NT2/D1 (cell line): ENCODE results near the gene DNAJC1.

ENCODE experiments used
- DNase-seq: peaks from one replicate; pipeline ENCODE4 v3.0.0-alpha.2; 2011; ENCODE audit warnings: low read depth, low spot score
- H3K27me3 ChIP-seq: 2 replicates; pipeline ENCODE4 v1.6.0; 2011; ENCODE audit warnings: mild to moderate bottlenecking; ENCODE audit not compliant: insufficient read length, insufficient read depth
- H3K36me3 ChIP-seq: 2 replicates; pipeline ENCODE4 v1.6.1; 2011; ENCODE audit warnings: mild to moderate bottlenecking, low read length, mixed read lengths; ENCODE audit not compliant: insufficient read depth, insufficient read length
- H3K4me1 ChIP-seq: 2 replicates; pipeline ENCODE4 v1.5.1; 2011; ENCODE audit not compliant: insufficient read depth, insufficient read length
- H3K4me3 ChIP-seq: 2 replicates; pipeline ENCODE4 v1.5.1; 2011; ENCODE audit warnings: low read depth; ENCODE audit not compliant: insufficient read length
- H3K9ac ChIP-seq: 2 replicates; pipeline ENCODE4 v1.6.0; 2011; ENCODE audit warnings: low read depth; ENCODE audit not compliant: insufficient read length
- H3K9me3 ChIP-seq: 2 replicates; pipeline ENCODE4 v1.5.1; 2011; ENCODE audit warnings: mild to moderate bottlenecking, low read length; ENCODE audit not compliant: insufficient read depth
- SUZ12 ChIP-seq: IDR thresholded peaks from 2 replicates; pipeline ENCODE4 v1.6.1; 2011; ENCODE audit not compliant: insufficient read length, insufficient read depth; ENCODE audit errors: extremely low read depth
- YY1 ChIP-seq: IDR thresholded peaks from 2 replicates; pipeline ENCODE4 v1.6.1; 2011; ENCODE audit not compliant: insufficient read length, insufficient read depth
- ZNF274 ChIP-seq: IDR thresholded peaks from 2 replicates; pipeline ENCODE4 v1.6.1; 2011; ENCODE audit warnings: mild to moderate bottlenecking, low read depth, low read length

DNAJC1 gene

DNA sequence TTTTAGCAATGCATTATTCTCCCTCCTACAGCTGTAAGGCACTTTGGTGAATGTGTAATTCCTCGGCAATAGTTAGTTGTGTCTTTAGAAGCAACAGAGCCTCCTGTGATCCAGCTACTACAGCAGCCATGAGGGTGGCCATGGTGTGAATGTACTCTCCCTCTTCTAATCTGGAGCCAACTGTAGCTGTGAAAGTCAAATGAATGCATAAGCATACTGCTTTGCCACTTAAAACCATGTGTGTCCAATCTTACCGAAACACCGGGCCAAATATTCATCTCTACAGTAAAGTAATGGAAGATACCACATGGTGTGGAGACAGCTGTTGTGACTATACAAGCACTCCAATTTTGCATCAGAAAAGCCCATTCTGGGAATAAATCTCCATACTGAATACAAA lies 195.0 kb downstream of the DNAJC1 start:
- Histone ChIP-seq H3K9me3 (peaks cover 2% of the 10 kb centered on the region; the same call in 1 of the 2 replicates), H3K27me3 (no peaks in the 10 kb centered on the region), H3K4me1 (peaks cover 2% of the 10 kb centered on the region), H3K36me3 (no peaks in the 10 kb centered on the region), H3K4me3 (no peak overlapping the region), H3K9ac (no peak overlapping the region)
- DNase-seq: no peak
- no peak for TF ChIP-seq SUZ12
- no peak for TF ChIP-seq YY1
- TF ChIP-seq ZNF274: no peak

DNA sequence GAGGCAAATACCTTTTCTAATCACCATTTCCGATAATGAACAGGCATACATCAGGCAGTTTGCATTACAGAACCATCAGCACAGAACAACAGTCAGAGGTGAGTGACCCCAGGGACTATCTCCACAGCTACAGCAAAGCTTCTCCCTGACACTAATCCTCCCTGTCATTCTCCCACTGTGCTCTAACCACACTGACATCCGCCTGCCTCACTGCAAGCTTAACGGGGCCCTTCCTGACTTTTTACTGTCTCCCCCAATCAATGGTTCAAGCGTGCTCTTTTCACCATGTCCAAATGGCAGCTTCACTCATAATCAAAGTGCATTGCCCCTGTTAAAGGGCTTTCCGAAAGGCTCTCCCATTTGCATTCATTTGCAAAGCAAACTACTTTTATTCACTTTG lies 196.3 kb downstream of the DNAJC1 start:
- Histone ChIP-seq H3K4me1 (peaks cover 2% of the 10 kb centered on the region), H3K9ac (no peak overlapping the region), H3K36me3 (no peaks in the 10 kb centered on the region), H3K27me3 (no peaks in the 10 kb centered on the region), H3K4me3 (no peak overlapping the region), H3K9me3 (no peaks in the 10 kb centered on the region)
- DNase-seq: peak; percentile 72
- TF ChIP-seq ZNF274 (no peak), SUZ12 (no peak), YY1 (no peak)

DNA sequence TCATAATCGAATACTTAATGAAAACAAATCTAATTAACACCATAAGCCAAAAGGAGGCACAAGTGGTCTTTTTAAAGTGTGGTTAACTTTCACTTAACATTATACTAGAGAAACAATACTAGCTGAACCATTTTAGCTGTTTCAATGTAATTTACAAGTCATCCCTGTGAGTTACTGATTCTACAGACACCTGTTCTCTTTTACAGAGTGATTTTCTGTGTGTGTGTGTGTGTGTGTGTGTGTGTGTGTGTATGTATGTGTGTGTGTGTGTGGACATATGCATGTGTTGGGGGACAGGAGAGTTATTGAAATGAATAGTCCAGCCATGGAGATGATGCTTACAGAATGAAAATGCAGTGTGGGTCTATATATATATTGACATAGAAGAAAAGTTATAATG lies 200.2 kb downstream of the DNAJC1 start:
- Histone ChIP-seq H3K4me1 (peaks cover under 1% of the 10 kb centered on the region), H3K27me3 (no peaks in the 10 kb centered on the region), H3K9ac (no peak overlapping the region), H3K9me3 (no peaks in the 10 kb centered on the region), H3K36me3 (no peaks in the 10 kb centered on the region), H3K4me3 (no peak overlapping the region)
- no peak for TF ChIP-seq YY1
- TF ChIP-seq SUZ12: no peak
- no peak for TF ChIP-seq ZNF274
- no peak for DNase-seq

DNA sequence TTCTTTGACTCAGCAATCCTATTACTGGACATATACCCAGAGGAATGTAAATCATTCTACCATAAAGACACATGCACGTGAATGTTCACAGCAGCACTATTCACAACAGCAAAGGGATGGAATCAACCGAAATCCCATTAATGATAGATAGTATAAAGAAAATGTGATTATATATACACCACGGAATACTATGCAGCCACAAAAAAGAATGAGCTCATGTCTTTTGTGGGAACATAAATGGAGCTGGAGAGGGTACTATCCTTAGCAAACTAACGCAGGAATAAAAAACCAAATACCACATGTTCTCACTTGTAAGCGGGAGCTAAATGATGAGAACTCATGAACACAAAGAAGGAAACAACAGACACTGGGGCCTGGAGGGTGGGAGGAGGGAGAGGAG lies 201.9 kb downstream of the DNAJC1 start:
- no peak overlapping the region for H3K4me3 ChIP-seq
- no peaks in the 10 kb centered on the region for H3K27me3 ChIP-seq
- H3K9ac ChIP-seq: no peak overlapping the region
- no peaks in the 10 kb centered on the region for H3K9me3 ChIP-seq
- H3K36me3 ChIP-seq: no peaks in the 10 kb centered on the region
- TF ChIP-seq ZNF274 (no peak), SUZ12 (no peak), YY1 (no peak)
- no peak for DNase-seq
- no peaks in the 10 kb centered on the region for H3K4me1 ChIP-seq

DNA sequence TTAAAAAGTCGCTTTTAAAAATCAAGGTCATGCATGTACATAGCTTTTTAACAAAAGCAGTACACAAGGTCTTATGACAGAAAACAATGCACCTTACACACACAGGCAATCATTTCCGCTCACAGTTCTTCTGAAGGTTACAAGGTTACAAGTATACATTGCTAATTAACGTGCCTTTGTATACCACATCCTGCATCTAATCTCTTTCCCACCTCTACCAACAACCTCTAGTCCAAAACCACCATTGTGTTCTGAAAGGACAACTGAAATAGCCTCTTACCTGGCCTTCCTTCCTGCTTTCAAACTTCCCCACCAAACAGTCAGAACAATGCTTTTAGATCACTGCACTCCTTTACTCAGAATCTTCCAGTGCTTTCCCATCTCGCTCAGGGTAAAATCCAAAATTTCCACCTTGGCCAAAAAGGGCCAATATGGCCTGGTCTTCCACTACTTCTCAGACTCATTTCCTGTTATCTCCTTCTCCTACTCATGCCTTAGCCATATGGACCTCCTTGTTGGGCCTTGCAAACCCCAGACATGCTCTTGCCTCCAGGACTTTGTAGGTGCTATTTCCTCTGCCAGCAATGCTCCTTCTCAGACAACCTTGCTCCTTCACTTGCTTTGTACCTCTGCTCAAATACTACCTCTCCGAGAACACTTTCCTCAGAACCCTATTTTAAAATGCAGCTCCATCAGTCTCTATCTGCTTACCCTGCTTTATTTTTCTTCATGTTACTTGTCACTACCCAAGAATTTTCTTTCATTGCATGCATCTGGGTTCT lies 205.4 kb downstream of the DNAJC1 start:
- no peaks in the 10 kb centered on the region for H3K9me3 ChIP-seq
- H3K27me3 ChIP-seq: no peaks in the 10 kb centered on the region
- no peaks in the 10 kb centered on the region for H3K36me3 ChIP-seq
- TF ChIP-seq SUZ12 (no peak), YY1 (no peak)
- no peak overlapping the region for H3K9ac ChIP-seq
- H3K4me1 ChIP-seq: no peaks in the 10 kb centered on the region
- DNase-seq: no peak
- H3K4me3 ChIP-seq: no peak overlapping the region

DNA sequence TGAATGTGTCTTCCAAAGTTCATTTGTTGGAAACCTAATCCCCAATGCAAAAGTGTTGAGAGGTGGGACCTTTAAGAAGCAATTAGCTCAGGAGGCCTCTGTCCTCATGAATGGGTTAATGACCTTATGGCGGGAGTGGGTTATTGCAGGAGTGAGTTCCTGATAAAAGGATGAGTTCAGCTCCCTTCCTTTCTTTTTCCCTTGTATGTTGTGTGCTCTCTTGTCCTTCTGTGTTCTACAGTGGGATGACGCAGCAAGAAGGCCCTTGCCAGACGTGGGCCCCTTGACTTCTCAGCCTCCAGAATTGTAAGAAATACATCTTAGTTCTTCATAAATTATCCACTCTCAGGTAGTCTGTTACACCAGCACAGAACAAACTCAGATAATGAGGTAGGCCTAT lies 206.0 kb downstream of the DNAJC1 start:
- H3K9me3 ChIP-seq: no peaks in the 10 kb centered on the region
- no peaks in the 10 kb centered on the region for H3K27me3 ChIP-seq
- DNase-seq: no peak
- H3K9ac ChIP-seq: no peak overlapping the region
- H3K4me1 ChIP-seq: no peaks in the 10 kb centered on the region
- TF ChIP-seq SUZ12 (no peak), YY1 (no peak), ZNF274 (no peak)
- H3K4me3 ChIP-seq: no peak overlapping the region
- H3K36me3 ChIP-seq: no peaks in the 10 kb centered on the region

DNA sequence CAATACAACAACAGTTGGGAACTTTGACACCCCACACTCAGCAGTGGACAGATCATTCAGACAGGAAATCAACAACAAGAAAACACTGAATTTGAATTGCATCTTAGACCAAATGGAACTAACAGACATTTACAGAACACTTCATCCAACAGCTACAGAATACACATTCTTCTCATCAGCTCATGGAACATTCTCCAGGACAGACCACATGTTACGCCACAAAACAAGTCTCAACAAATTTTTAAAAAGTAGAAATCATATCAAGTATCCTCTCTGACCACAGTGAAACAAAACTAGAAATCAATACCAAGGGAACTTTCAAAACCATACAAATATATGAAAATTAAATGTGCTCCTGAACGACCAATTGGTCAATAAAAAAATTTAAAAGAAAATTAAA lies 212.3 kb downstream of the DNAJC1 start:
- no peaks in the 10 kb centered on the region for H3K36me3 ChIP-seq
- no peak for TF ChIP-seq YY1
- TF ChIP-seq ZNF274: no peak
- no peak for TF ChIP-seq SUZ12
- DNase-seq: no peak
- 0 out of 2 replicates have a peak, but pooled peaks cover 8% of the 10 kb centered on the region for H3K9me3 ChIP-seq
- H3K27me3 ChIP-seq: no peaks in the 10 kb centered on the region
- H3K4me3 ChIP-seq: no peak overlapping the region
- peaks cover 7% of the 10 kb centered on the region for H3K4me1 ChIP-seq
- H3K9ac ChIP-seq: no peak overlapping the region

DNA sequence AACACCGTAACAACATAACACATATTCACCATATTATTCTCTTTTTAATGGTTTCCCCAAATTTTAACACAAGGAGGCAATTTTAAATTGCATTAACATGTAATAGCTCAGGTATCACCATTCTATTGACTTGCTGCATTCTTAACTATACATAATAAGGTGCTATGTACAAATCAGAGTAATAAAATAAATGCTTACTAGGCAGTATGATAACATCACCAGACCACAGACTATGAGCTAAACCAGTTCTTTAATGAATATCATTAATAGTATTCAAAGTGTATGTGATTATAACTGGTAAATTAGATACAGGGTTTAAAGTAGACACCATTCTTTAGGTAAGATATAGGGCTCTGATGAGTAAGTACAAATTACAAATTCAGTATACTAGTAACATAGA lies 226.6 kb downstream of the DNAJC1 start:
- H3K4me3 ChIP-seq: no peak overlapping the region
- TF ChIP-seq YY1 (no peak), SUZ12 (no peak), ZNF274 (no peak)
- H3K9me3 ChIP-seq: peaks cover 13% of the 10 kb centered on the region
- H3K27me3 ChIP-seq: no peaks in the 10 kb centered on the region
- no peaks in the 10 kb centered on the region for H3K36me3 ChIP-seq
- no peaks in the 10 kb centered on the region for H3K4me1 ChIP-seq
- no peak overlapping the region for H3K9ac ChIP-seq
- DNase-seq: no peak
